GM19099 (cell line): ENCODE data around the gene STAC3.

Experiments
- POLR2A ChIP-seq: IDR thresholded peaks from 3 replicates; pipeline ENCODE4 v1.6.1; 2011; ENCODE audit warnings: low read depth; ENCODE audit not compliant: insufficient read length; ENCODE audit errors: extremely low read depth

The STAC3 gene

GRCh38 chr12:57215668-57216013, 35.3 kb downstream of the STAC3 start:
- TF ChIP-seq POLR2A, result no peak

GRCh38 chr12:57215065-57215464, 35.9 kb downstream of the STAC3 start:
- no peak for TF ChIP-seq POLR2A

- TF ChIP-seq POLR2A, result no peak
These were observed 36.6 kb downstream of the STAC3 start for GRCh38 chr12:57214398-57214781.

GRCh38 chr12:57213763-57214397, 37.1 kb downstream of the STAC3 start:
- TF ChIP-seq POLR2A, result no peak

GRCh38 chr12:57213058-57213715, 37.8 kb downstream of the STAC3 start:
- no peak for TF ChIP-seq POLR2A

GRCh38 chr12:57212701-57213057, 38.3 kb downstream of the STAC3 start:
- no peak for TF ChIP-seq POLR2A

- no peak for TF ChIP-seq POLR2A
These were observed 38.9 kb downstream of the STAC3 start for GRCh38 chr12:57211791-57212700.

- TF ChIP-seq POLR2A, result no peak
These were observed 39.9 kb downstream of the STAC3 start for GRCh38 chr12:57210926-57211692.

- no peak for TF ChIP-seq POLR2A
These were observed 40.5 kb downstream of the STAC3 start for GRCh38 chr12:57210461-57210860.

GRCh38 chr12:57209916-57210315, 41.1 kb downstream of the STAC3 start:
- no peak for TF ChIP-seq POLR2A

- no peak for TF ChIP-seq POLR2A
These were observed 42.2 kb downstream of the STAC3 start for GRCh38 chr12:57208631-57209282.

- no peak for TF ChIP-seq POLR2A
These were observed 43.0 kb downstream of the STAC3 start for GRCh38 chr12:57207731-57208630.

- no peak for TF ChIP-seq POLR2A
These were observed 45.1 kb downstream of the STAC3 start for GRCh38 chr12:57205931-57206330.

GRCh38 chr12:57205186-57205585, 45.8 kb downstream of the STAC3 start:
- no peak for TF ChIP-seq POLR2A
